OCI-LY3 (cell line): Measurements from ENCODE around the gene PABPN1L.

Experiments
- H2AFZ ChIP-seq: fragments of 200-600, 300-600 bp; shearing (Covaris generic); 2 replicates; pipeline ENCODE4 v1.6.0; 2014; ENCODE audit warnings: antibody characterized with exemption, low read depth, low read length
- H3K27ac ChIP-seq: fragments of 200-600, 300-600 bp; sonication (generic); 2 replicates; pipeline ENCODE4 v1.5.1; 2014; ENCODE audit warnings: mild to moderate bottlenecking, low read length, moderate library complexity, mixed read lengths
- H3K27me3 ChIP-seq: fragments of 200-600, 300-600 bp; sonication (generic); 2 replicates; pipeline ENCODE4 v1.6.1; 2014; ENCODE audit warnings: low read depth, low read length, mixed read lengths
- H3K36me3 ChIP-seq: fragments of 200-600, 300-600 bp; sonication (generic); replicated peaks from 2 replicates; pipeline ENCODE3; 2014; ENCODE audit warnings: low read depth, low read length, mixed read lengths
- H3K4me1 ChIP-seq: fragments of 300-600, 200-600 bp; sonication (generic); 2 replicates; pipeline ENCODE4 v1.6.1; 2014; ENCODE audit warnings: low read length, mixed read lengths
- H3K4me2 ChIP-seq: fragments of 200-600, 300-600 bp; sonication (generic); 2 replicates; pipeline ENCODE4 v1.6.1; 2014; ENCODE audit warnings: low read length, mixed read lengths
- H3K4me3 ChIP-seq: fragments of 300-600, 200-600 bp; sonication (generic); 2 replicates; pipeline ENCODE4 v1.5.1; 2014; ENCODE audit warnings: antibody characterized with exemption, mild to moderate bottlenecking, low read length, moderate library complexity
- H3K79me2 ChIP-seq: fragments of 300-600, 200-600 bp; shearing (Covaris generic); 2 replicates; pipeline ENCODE4 v1.6.1; 2014; ENCODE audit warnings: mild to moderate bottlenecking, low read length, mixed read lengths
- H3K9ac ChIP-seq: fragments of 300-600, 200-600 bp; shearing (Covaris generic); 2 replicates; pipeline ENCODE4 v1.6.0; 2014; ENCODE audit warnings: mild to moderate bottlenecking, low read length, moderate library complexity
- H3K9me3 ChIP-seq: fragments of 200-600, 300-600 bp; shearing (Covaris generic); 2 replicates; pipeline ENCODE4 v1.6.1; 2014; ENCODE audit warnings: low read length, mixed read lengths; ENCODE audit not compliant: insufficient read depth
- H4K20me1 ChIP-seq: fragments of 200-600, 300-600 bp; sonication (generic); 2 replicates; pipeline ENCODE4 v1.6.1; 2016; ENCODE audit warnings: low read length, mixed read lengths; ENCODE audit not compliant: insufficient read depth
- CTCF ChIP-seq: fragments of 200-600, 300-600 bp; sonication (generic); IDR thresholded peaks from 2 replicates; pipeline ENCODE4 v1.5.1; 2014; ENCODE audit warnings: antibody characterized with exemption, low read length, low read depth
- EZH2phosphoT487 ChIP-seq: fragments of 200-600 bp; shearing (Covaris generic); IDR thresholded peaks from 2 replicates; pipeline ENCODE4 v1.6.1; 2018; ENCODE audit warnings: antibody characterized with exemption, mixed run types, low read depth

The PABPN1L gene

GRCh38 chr16:88883946-88884345, 17.5 kb upstream of the PABPN1L start:
- no peak overlapping the region for H3K4me3 ChIP-seq
- H3K9ac ChIP-seq, result no peak overlapping the region
- no peak overlapping the region for H2AFZ ChIP-seq
- no peaks in the 10 kb centered on the region for H4K20me1 ChIP-seq
- no peaks in the 10 kb centered on the region for H3K4me1 ChIP-seq
- peaks cover 68% of the 10 kb centered on the region for H3K36me3 ChIP-seq
- H3K9me3 ChIP-seq, result no peaks in the 10 kb centered on the region
- TF ChIP-seq CTCF, result no peak
- no peak for TF ChIP-seq EZH2phosphoT487
- no peak overlapping the region for H3K4me2 ChIP-seq
- H3K79me2 ChIP-seq, result no peaks in the 10 kb centered on the region
- no peak overlapping the region for H3K27ac ChIP-seq
- H3K27me3 ChIP-seq, result no peaks in the 10 kb centered on the region

GRCh38 chr16:88883117-88883895, 16.8 kb upstream of the PABPN1L start:
- no peak overlapping the region for H3K9ac ChIP-seq
- H3K27me3 ChIP-seq, result no peaks in the 10 kb centered on the region
- no peaks in the 10 kb centered on the region for H4K20me1 ChIP-seq
- TF ChIP-seq CTCF, result no peak
- no peak for TF ChIP-seq EZH2phosphoT487
- peaks cover 69% of the 10 kb centered on the region for H3K36me3 ChIP-seq
- no peak overlapping the region for H3K4me2 ChIP-seq
- no peaks in the 10 kb centered on the region for H3K4me1 ChIP-seq
- H2AFZ ChIP-seq, result no peak overlapping the region
- no peak overlapping the region for H3K4me3 ChIP-seq
- no peaks in the 10 kb centered on the region for H3K79me2 ChIP-seq
- H3K27ac ChIP-seq, result no peak overlapping the region
- no peaks in the 10 kb centered on the region for H3K9me3 ChIP-seq

- no peaks in the 10 kb centered on the region for H3K79me2 ChIP-seq
- no peaks in the 10 kb centered on the region for H3K27me3 ChIP-seq
- no peak for TF ChIP-seq EZH2phosphoT487
- no peak for TF ChIP-seq CTCF
- H2AFZ ChIP-seq, result no peak overlapping the region
- no peak overlapping the region for H3K9ac ChIP-seq
- no peaks in the 10 kb centered on the region for H3K9me3 ChIP-seq
- H3K4me2 ChIP-seq, result no peak overlapping the region
- H3K36me3 ChIP-seq, result peaks cover 66% of the 10 kb centered on the region
- H3K4me3 ChIP-seq, result no peak overlapping the region
- H4K20me1 ChIP-seq, result no peaks in the 10 kb centered on the region
- no peak overlapping the region for H3K27ac ChIP-seq
- no peaks in the 10 kb centered on the region for H3K4me1 ChIP-seq
These were observed 16.0 kb upstream of the PABPN1L start for GRCh38 chr16:88882358-88883030.

- H3K4me2 ChIP-seq, result no peak overlapping the region
- no peaks in the 10 kb centered on the region for H3K27me3 ChIP-seq
- H3K9ac ChIP-seq, result no peak overlapping the region
- H3K4me1 ChIP-seq, result no peaks in the 10 kb centered on the region
- H3K79me2 ChIP-seq, result no peaks in the 10 kb centered on the region
- no peak overlapping the region for H3K4me3 ChIP-seq
- no peak for TF ChIP-seq CTCF
- no peak for TF ChIP-seq EZH2phosphoT487
- H4K20me1 ChIP-seq, result no peaks in the 10 kb centered on the region
- no peaks in the 10 kb centered on the region for H3K9me3 ChIP-seq
- H3K36me3 ChIP-seq, result peaks cover 66% of the 10 kb centered on the region
- H2AFZ ChIP-seq, result no peak overlapping the region
- H3K27ac ChIP-seq, result no peak overlapping the region
These were observed 15.4 kb upstream of the PABPN1L start for GRCh38 chr16:88881675-88882357.
